Measurements from ENCODE around the gene GINS2. TPM values are rescaled to one million over a fixed set of nuclear protein-coding genes. Genes with fewer than 3 reads are reported as not detected.

The GINS2 gene
- total RNA-seq, 1 experiment from 2014 or later, result 38.0 TPM

DNA sequence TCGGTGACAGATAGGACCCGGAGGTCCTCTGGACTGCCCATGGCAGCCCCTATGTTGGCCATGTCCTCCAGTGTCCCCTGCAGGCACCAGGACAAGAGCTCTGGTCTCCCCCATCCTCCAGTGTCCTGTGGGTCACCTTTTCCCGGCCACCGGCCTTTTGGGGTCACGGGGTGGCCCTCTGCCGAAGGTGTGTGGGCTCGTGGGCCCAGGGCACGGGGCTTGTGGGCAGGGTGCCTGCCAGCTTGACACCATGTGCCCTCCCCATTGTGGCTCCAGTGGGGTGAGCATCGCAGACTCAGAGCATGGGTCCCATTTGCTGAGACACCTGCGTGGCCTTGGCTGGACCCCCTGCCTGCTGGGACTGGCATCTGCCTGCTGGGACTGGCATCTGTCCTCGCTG lies 57.5 kb downstream of the GINS2 start:
- H3K36me3 Mint-ChIP-seq, result peaks cover 20% of the 10 kb centered on the region
- ChIA-PET POLR2A (no interaction called here), CTCF (interaction anchor here (1.1 to 1.9 kb wide), 7 partner anchors 15 to 300 kb away, joined by 3 to 28 read pairs (median 3); no protein-coding TSS in a partner anchor)
- ATAC-seq, result no peak
- TF ChIP-seq, protein P1, sequence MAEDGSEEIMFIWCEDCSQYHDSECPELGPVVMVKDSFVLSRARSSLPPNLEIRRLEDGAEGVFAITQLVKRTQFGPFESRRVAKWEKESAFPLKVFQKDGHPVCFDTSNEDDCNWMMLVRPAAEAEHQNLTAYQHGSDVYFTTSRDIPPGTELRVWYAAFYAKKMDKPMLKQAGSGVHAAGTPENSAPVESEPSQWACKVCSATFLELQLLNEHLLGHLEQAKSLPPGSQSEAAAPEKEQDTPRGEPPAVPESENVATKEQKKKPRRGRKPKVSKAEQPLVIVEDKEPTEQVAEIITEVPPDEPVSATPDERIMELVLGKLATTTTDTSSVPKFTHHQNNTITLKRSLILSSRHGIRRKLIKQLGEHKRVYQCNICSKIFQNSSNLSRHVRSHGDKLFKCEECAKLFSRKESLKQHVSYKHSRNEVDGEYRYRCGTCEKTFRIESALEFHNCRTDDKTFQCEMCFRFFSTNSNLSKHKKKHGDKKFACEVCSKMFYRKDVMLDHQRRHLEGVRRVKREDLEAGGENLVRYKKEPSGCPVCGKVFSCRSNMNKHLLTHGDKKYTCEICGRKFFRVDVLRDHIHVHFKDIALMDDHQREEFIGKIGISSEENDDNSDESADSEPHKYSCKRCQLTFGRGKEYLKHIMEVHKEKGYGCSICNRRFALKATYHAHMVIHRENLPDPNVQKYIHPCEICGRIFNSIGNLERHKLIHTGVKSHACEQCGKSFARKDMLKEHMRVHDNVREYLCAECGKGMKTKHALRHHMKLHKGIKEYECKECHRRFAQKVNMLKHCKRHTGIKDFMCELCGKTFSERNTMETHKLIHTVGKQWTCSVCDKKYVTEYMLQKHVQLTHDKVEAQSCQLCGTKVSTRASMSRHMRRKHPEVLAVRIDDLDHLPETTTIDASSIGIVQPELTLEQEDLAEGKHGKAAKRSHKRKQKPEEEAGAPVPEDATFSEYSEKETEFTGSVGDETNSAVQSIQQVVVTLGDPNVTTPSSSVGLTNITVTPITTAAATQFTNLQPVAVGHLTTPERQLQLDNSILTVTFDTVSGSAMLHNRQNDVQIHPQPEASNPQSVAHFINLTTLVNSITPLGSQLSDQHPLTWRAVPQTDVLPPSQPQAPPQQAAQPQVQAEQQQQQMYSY (CRISPR knock-in tag; IDR thresholded peaks at IDR 0.05), result no peak
- TF ChIP-seq ZSCAN18 (CRISPR knock-in tag; IDR thresholded peaks at IDR 0.05), result no peak
- TF ChIP-seq ZNF396 (CRISPR knock-in tag; IDR thresholded peaks at IDR 0.05; ENCODE audit: borderline replicate concordance), result no peak
- TF ChIP-seq, protein P2, sequence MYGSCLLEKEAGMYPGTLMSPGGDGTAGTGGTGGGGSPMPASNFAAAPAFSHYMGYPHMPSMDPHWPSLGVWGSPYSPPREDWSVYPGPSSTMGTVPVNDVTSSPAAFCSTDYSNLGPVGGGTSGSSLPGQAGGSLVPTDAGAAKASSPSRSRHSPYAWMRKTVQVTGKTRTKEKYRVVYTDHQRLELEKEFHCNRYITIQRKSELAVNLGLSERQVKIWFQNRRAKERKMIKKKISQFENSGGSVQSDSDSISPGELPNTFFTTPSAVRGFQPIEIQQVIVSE (CRISPR knock-in tag; IDR thresholded peaks at IDR 0.05; ENCODE audit: borderline replicate concordance), result no peak
- TF ChIP-seq NFE2L1 (CRISPR knock-in tag; IDR thresholded peaks at IDR 0.05), result no peak
- no peak for TF ChIP-seq ETV6 (CRISPR knock-in tag; IDR thresholded peaks at IDR 0.05)
- TF ChIP-seq FOXK1 (CRISPR knock-in tag; IDR thresholded peaks at IDR 0.05), result no peak
- no peak for TF ChIP-seq TP53 (CRISPR knock-in tag; IDR thresholded peaks at IDR 0.05)
- no peak for TF ChIP-seq OVOL2 (CRISPR knock-in tag; IDR thresholded peaks at IDR 0.05; ENCODE audit: borderline replicate concordance)
- no peak for TF ChIP-seq IRF2 (CRISPR knock-in tag; IDR thresholded peaks at IDR 0.05; ENCODE audit: borderline replicate concordance, low read depth)
- TF ChIP-seq, protein P3, sequence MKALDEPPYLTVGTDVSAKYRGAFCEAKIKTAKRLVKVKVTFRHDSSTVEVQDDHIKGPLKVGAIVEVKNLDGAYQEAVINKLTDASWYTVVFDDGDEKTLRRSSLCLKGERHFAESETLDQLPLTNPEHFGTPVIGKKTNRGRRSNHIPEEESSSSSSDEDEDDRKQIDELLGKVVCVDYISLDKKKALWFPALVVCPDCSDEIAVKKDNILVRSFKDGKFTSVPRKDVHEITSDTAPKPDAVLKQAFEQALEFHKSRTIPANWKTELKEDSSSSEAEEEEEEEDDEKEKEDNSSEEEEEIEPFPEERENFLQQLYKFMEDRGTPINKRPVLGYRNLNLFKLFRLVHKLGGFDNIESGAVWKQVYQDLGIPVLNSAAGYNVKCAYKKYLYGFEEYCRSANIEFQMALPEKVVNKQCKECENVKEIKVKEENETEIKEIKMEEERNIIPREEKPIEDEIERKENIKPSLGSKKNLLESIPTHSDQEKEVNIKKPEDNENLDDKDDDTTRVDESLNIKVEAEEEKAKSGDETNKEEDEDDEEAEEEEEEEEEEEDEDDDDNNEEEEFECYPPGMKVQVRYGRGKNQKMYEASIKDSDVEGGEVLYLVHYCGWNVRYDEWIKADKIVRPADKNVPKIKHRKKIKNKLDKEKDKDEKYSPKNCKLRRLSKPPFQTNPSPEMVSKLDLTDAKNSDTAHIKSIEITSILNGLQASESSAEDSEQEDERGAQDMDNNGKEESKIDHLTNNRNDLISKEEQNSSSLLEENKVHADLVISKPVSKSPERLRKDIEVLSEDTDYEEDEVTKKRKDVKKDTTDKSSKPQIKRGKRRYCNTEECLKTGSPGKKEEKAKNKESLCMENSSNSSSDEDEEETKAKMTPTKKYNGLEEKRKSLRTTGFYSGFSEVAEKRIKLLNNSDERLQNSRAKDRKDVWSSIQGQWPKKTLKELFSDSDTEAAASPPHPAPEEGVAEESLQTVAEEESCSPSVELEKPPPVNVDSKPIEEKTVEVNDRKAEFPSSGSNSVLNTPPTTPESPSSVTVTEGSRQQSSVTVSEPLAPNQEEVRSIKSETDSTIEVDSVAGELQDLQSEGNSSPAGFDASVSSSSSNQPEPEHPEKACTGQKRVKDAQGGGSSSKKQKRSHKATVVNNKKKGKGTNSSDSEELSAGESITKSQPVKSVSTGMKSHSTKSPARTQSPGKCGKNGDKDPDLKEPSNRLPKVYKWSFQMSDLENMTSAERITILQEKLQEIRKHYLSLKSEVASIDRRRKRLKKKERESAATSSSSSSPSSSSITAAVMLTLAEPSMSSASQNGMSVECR (CRISPR knock-in tag; IDR thresholded peaks at IDR 0.05; ENCODE audit: borderline replicate concordance), result no peak
- no peak for TF ChIP-seq MLX (CRISPR knock-in tag; IDR thresholded peaks at IDR 0.05)
- TF ChIP-seq NR1H2 (CRISPR knock-in tag; IDR thresholded peaks at IDR 0.05), result no peak
- TF ChIP-seq RORB (CRISPR knock-in tag; IDR thresholded peaks at IDR 0.05), result no peak
- no peak for TF ChIP-seq PRRX2 (CRISPR knock-in tag; IDR thresholded peaks at IDR 0.05)
- no peak for TF ChIP-seq E2F1 (CRISPR knock-in tag; IDR thresholded peaks at IDR 0.05)
- no peak for TF ChIP-seq ZNF532 (CRISPR knock-in tag; IDR thresholded peaks at IDR 0.05; ENCODE audit: borderline replicate concordance)
- no peak for TF ChIP-seq JAZF1 (CRISPR knock-in tag; IDR thresholded peaks at IDR 0.05)
- peaks cover 15% of the 10 kb centered on the region for H3K4me1 Mint-ChIP-seq
- H3K4me3 Mint-ChIP-seq, result no peak overlapping the region
- no peak overlapping the region for H3K27ac Mint-ChIP-seq
- peaks cover 20% of the 10 kb centered on the region for H3K9me3 Mint-ChIP-seq
- no peak for DNase-seq (ENCODE audit: low spot score)
- no peaks in the 10 kb centered on the region for H3K27me3 Mint-ChIP-seq (ENCODE audit: low read depth)
